KMS-11 (cell line): Measurements from ENCODE around the gene CDC42.

Source experiments
- H2AFZ ChIP-seq: fragments of 200-600 bp; sonication (generic); 2 replicates; pipeline ENCODE4 v1.6.1; 2016; ENCODE audit warnings: antibody characterized with exemption, mixed run types, low read depth
- H3K27ac ChIP-seq: fragments of 200-600 bp; sonication (generic); 2 replicates; pipeline ENCODE4 v1.6.1; 2016; ENCODE audit warnings: mild to moderate bottlenecking, mixed run types
- H3K27me3 ChIP-seq: fragments of 200-600 bp; sonication (generic); 2 replicates; pipeline ENCODE4 v1.6.1; 2017; ENCODE audit warnings: mild to moderate bottlenecking, low read depth, mixed run types, moderate library complexity; ENCODE audit not compliant: insufficient read depth
- H3K36me3 ChIP-seq: fragments of 200-600 bp; sonication (generic); 2 replicates; pipeline ENCODE4 v1.6.1; 2017; ENCODE audit warnings: mild to moderate bottlenecking, mixed run types; ENCODE audit not compliant: insufficient read depth
- H3K4me1 ChIP-seq: fragments of 200-600 bp; sonication (generic); 2 replicates; pipeline ENCODE4 v1.6.1; 2016; ENCODE audit warnings: mild to moderate bottlenecking, low read depth, mixed run types; ENCODE audit not compliant: poor library complexity, severe bottlenecking
- H3K4me2 ChIP-seq: fragments of 200-600 bp; sonication (generic); 2 replicates; pipeline ENCODE4 v1.7.0; 2016; ENCODE audit warnings: mild to moderate bottlenecking, mixed run types
- H3K4me3 ChIP-seq: fragments of 200-600 bp; sonication (generic); IDR thresholded peaks from 2 replicates; pipeline ENCODE4 v1.6.1; 2017; ENCODE audit warnings: low read depth, low read length, mixed read lengths; ENCODE audit not compliant: insufficient read depth
- H3K79me2 ChIP-seq: fragments of 200-600 bp; sonication (generic); 2 replicates; pipeline ENCODE4 v1.6.1; 2016; ENCODE audit warnings: low read depth, mixed run types; ENCODE audit not compliant: insufficient read depth
- H3K9ac ChIP-seq: fragments of 200-600 bp; sonication (generic); 2 replicates; pipeline ENCODE4 v1.6.1; 2016; ENCODE audit warnings: mild to moderate bottlenecking, mixed run types
- H4K20me1 ChIP-seq: fragments of 200-600 bp; sonication (generic); 2 replicates; pipeline ENCODE4 v1.6.1; 2016; ENCODE audit warnings: mild to moderate bottlenecking, mixed run types; ENCODE audit not compliant: insufficient read depth
- CTCF ChIP-seq: fragments of 200-600 bp; sonication (generic); conservative IDR thresholded peaks from 2 replicates; pipeline ENCODE4 v1.6.1; 2017; ENCODE audit warnings: low read depth, mild to moderate bottlenecking, antibody characterized with exemption, low read length, moderate library complexity, mixed read lengths

The CDC42 gene

GRCh38 chr1:22119626-22120468 is 67.3 kb downstream of the CDC42 start:
- H4K20me1 ChIP-seq = no peaks in the 10 kb centered on the region

GRCh38 chr1:22120469-22120790 is 67.9 kb downstream of the CDC42 start:
- Histone ChIP-seq H3K4me3 (no peak overlapping the region), H4K20me1 (no peaks in the 10 kb centered on the region), H3K4me1 (peaks cover 14% of the 10 kb centered on the region), H3K36me3 (no peaks in the 10 kb centered on the region), H3K27ac (no peak overlapping the region), H2AFZ (no peak overlapping the region), H3K4me2 (no peak overlapping the region), H3K27me3 (no peaks in the 10 kb centered on the region), H3K9ac (no peak overlapping the region), H3K79me2 (no peaks in the 10 kb centered on the region)
- no peak for TF ChIP-seq CTCF

More at GRCh38 chr1:22119626-22120468, 67.3 kb downstream of the CDC42 start:
- Histone ChIP-seq H3K4me2 (no peak overlapping the region), H3K36me3 (no peaks in the 10 kb centered on the region), H3K4me3 (no peak overlapping the region), H3K27me3 (no peaks in the 10 kb centered on the region), H3K27ac (no peak overlapping the region), H3K9ac (no peak overlapping the region), H2AFZ (no peak overlapping the region), H3K4me1 (peaks cover 14% of the 10 kb centered on the region), H3K79me2 (no peaks in the 10 kb centered on the region)
- TF ChIP-seq CTCF = no peak

- Histone ChIP-seq H3K4me2 (no peak overlapping the region), H3K4me1 (peaks cover 14% of the 10 kb centered on the region), H2AFZ (no peak overlapping the region), H3K79me2 (no peaks in the 10 kb centered on the region), H3K4me3 (no peak overlapping the region), H3K9ac (no peak overlapping the region), H3K36me3 (no peaks in the 10 kb centered on the region), H3K27me3 (no peaks in the 10 kb centered on the region), H4K20me1 (no peaks in the 10 kb centered on the region), H3K27ac (no peak overlapping the region)
- no peak for TF ChIP-seq CTCF
These were observed 69.0 kb downstream of the CDC42 start for GRCh38 chr1:22121421-22121911.

- Histone ChIP-seq H2AFZ (no peak overlapping the region), H3K4me1 (peaks cover 12% of the 10 kb centered on the region), H3K36me3 (no peaks in the 10 kb centered on the region), H3K79me2 (no peaks in the 10 kb centered on the region), H3K4me2 (no peak overlapping the region), H3K27ac (no peak overlapping the region), H4K20me1 (no peaks in the 10 kb centered on the region), H3K9ac (no peak overlapping the region), H3K27me3 (no peaks in the 10 kb centered on the region), H3K4me3 (no peak overlapping the region)
- TF ChIP-seq CTCF = no peak
These were observed 70.0 kb downstream of the CDC42 start for GRCh38 chr1:22122273-22123070.
